Right atrium auricular region (tissue), 2 donors: ENCODE results near the gene COL28A1. TPM values are rescaled to one million over a fixed set of nuclear protein-coding genes. Genes with fewer than 3 reads are reported as not detected.

Experiments
- DNase-seq: peaks from one replicate; pipeline ENCODE4 v3.0.0-alpha.2; 2019; ENCODE audit warnings: low spot score
- H3K27ac ChIP-seq, 2 donors: fragments of 200-600 bp; sonication (generic); 1 replicate in 1 of 2; 2 replicates in 1 of 2; pipeline ENCODE4 v1.5.1; 2016 to 2019
- H3K27me3 ChIP-seq, 2 donors: fragments of 200-600 bp; sonication (generic); one replicate each; pipeline versions ENCODE4 v1.5.1 to v1.6.0; 2017 to 2019
- H3K36me3 ChIP-seq: fragments of 200-600 bp; sonication (generic); one replicate; pipeline ENCODE4 v1.5.1; 2016
- H3K4me1 ChIP-seq, 2 donors: fragments of 200-600 bp; sonication (generic); one replicate each; pipeline versions ENCODE4 v1.5.1 to v1.6.0; 2017 to 2019
- H3K4me3 ChIP-seq, 2 donors: fragments of 200-600 bp; sonication (generic); 1 replicate in 1 of 2; 2 replicates in 1 of 2; pipeline ENCODE4 v1.5.1; 2017 to 2019; ENCODE audit warnings: mild to moderate bottlenecking in 1 of 2, moderate library complexity in 1 of 2
- H3K9me3 ChIP-seq, 2 donors: fragments of 200-600 bp; sonication (generic); one replicate each; pipeline ENCODE4 v1.5.1; 2019
- total RNA-seq, 2 donors: library from RNA; depleted of rRNA; stranded (reverse); fragments of >200 nt; gene quantifications; one replicate each; pipeline ENCODE4 v1.1.0, GENCODE V29; 2016
- TF ChIP-seq, protein P1 (sequence below), 2 donors: fragments of 200-600 bp; sonication (generic); IDR thresholded peaks; one replicate each; pipeline ENCODE4 v1.5.1; 2019; ENCODE audit warnings: antibody characterized with exemption in 2 of 2

The COL28A1 gene
- total RNA-seq, 2 donors from 2014 or later: 1.5 to 2.3 TPM

DNA sequence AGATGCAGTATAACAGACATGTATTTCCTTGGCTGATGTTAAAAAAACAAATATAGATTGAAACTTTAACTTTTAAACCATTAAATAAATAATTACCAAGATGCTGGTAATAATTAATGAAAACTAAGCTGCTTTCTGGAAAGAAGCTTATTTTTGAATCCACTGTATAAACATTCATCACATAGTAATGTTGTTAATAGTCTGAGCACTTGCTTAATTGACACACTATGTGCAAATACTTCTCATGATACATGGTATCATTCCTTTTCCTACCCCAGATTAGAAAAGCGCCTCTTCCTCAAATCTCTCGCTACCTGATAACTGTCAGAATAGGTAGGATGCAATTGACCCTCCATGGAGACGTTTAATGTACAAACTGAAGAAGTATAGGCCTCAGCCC is 15.0 kb upstream of the COL28A1 start:
- Histone ChIP-seq H3K27me3 (no peaks in the 10 kb centered on the region), H3K4me1 (no peaks in the 10 kb centered on the region), H3K27ac (no peak overlapping the region), H3K4me3 (no peak overlapping the region), H3K9me3 (no peaks in the 10 kb centered on the region), H3K36me3 (no peaks in the 10 kb centered on the region)
- no peak for DNase-seq
- TF ChIP-seq, protein P1, sequence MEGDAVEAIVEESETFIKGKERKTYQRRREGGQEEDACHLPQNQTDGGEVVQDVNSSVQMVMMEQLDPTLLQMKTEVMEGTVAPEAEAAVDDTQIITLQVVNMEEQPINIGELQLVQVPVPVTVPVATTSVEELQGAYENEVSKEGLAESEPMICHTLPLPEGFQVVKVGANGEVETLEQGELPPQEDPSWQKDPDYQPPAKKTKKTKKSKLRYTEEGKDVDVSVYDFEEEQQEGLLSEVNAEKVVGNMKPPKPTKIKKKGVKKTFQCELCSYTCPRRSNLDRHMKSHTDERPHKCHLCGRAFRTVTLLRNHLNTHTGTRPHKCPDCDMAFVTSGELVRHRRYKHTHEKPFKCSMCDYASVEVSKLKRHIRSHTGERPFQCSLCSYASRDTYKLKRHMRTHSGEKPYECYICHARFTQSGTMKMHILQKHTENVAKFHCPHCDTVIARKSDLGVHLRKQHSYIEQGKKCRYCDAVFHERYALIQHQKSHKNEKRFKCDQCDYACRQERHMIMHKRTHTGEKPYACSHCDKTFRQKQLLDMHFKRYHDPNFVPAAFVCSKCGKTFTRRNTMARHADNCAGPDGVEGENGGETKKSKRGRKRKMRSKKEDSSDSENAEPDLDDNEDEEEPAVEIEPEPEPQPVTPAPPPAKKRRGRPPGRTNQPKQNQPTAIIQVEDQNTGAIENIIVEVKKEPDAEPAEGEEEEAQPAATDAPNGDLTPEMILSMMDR (IDR thresholded peaks at IDR 0.05): no peak

DNA sequence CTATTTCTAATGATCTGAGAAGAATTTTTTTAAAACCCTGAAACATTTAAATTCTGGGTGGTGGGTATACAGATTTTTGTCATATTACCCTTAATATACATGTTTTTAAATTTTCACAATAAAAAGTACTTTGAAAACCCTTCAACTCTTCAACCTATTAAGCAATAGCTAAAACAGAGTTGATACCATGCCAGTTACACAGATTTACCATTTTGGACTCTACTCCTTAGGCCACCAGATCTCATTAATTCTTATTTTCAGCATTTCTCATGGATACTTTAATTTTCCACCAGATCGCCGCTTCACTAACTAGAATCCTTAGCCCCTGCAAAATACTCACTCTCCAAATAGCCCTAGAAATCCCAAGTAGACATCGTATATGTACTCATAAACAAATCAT is 12.7 kb upstream of the COL28A1 start:
- Histone ChIP-seq H3K4me1 (no peaks in the 10 kb centered on the region), H3K9me3 (no peaks in the 10 kb centered on the region), H3K4me3 (no peak overlapping the region), H3K27ac (no peak overlapping the region), H3K36me3 (no peaks in the 10 kb centered on the region), H3K27me3 (no peaks in the 10 kb centered on the region)
- DNase-seq: no peak
- TF ChIP-seq, protein P1 (IDR thresholded peaks at IDR 0.05): no peak

- no peaks in the 10 kb centered on the region for H3K27me3 ChIP-seq
- H3K4me3 ChIP-seq: no peak overlapping the region
- no peaks in the 10 kb centered on the region for H3K4me1 ChIP-seq
- no peak for DNase-seq
- TF ChIP-seq, protein P1 (IDR thresholded peaks at IDR 0.05): no peak
- H3K9me3 ChIP-seq: no peaks in the 10 kb centered on the region
- H3K36me3 ChIP-seq: no peaks in the 10 kb centered on the region
- H3K27ac ChIP-seq: no peak overlapping the region
These were observed 6.7 kb upstream of the COL28A1 start for GRCh38 chr7:7542251-7542835.

GRCh38 chr7:7539711-7540110 is 4.0 kb upstream of the COL28A1 start:
- no peak overlapping the region for H3K27ac ChIP-seq
- H3K4me1 ChIP-seq: no peaks in the 10 kb centered on the region
- no peaks in the 10 kb centered on the region for H3K36me3 ChIP-seq
- no peaks in the 10 kb centered on the region for H3K27me3 ChIP-seq
- TF ChIP-seq, protein P1 (IDR thresholded peaks at IDR 0.05): no peak
- H3K9me3 ChIP-seq: no peaks in the 10 kb centered on the region
- no peak overlapping the region for H3K4me3 ChIP-seq
- no peak for DNase-seq

DNA sequence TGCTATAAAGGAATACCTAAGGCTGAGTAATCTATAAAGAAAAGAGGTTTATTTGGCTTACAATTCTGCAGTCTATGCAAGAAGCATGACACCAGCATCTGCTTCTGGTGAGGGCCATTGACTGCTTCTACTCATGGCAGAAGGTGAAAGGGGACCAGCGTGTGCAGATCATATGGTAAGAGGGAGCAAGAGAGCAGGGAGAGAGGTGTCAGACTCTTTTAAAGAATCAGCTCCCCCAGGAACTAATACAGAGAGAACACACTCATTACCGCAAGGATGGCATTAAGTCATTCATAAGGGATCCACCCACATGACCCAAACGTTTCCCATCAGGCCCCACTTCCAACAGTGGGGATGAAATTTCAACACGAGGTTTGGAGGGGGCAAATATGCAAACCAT is 3.5 kb upstream of the COL28A1 start:
- no peak for DNase-seq
- TF ChIP-seq, protein P1 (IDR thresholded peaks at IDR 0.05): no peak
- no peaks in the 10 kb centered on the region for H3K9me3 ChIP-seq
- no peak overlapping the region for H3K27ac ChIP-seq
- no peaks in the 10 kb centered on the region for H3K27me3 ChIP-seq
- H3K4me3 ChIP-seq: no peak overlapping the region
- no peaks in the 10 kb centered on the region for H3K36me3 ChIP-seq
- no peaks in the 10 kb centered on the region for H3K4me1 ChIP-seq

DNA sequence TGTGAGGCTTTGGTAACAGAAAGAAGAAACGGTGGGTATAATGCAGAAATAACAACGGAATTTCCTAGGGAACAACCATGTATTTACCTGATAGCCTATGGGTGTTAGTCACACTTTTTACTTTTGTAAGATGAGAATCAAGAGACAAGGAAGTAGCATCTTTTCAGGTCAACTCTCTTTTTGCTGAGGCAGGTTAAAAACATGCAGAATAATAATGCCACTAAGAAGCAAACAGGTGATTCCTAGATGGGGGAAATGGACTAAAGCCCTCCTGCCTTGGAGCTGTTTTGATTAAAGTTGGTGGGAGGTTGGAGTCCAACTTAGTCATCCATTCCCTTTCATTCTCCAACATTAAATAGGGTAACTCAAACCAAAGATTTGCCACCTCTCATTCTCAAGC is 2.0 kb upstream of the COL28A1 start:
- Histone ChIP-seq H3K9me3 (no peaks in the 10 kb centered on the region), H3K4me3 (no peak overlapping the region), H3K36me3 (no peaks in the 10 kb centered on the region), H3K27ac (no peak overlapping the region), H3K27me3 (no peaks in the 10 kb centered on the region), H3K4me1 (no peaks in the 10 kb centered on the region)
- DNase-seq: no peak
- TF ChIP-seq, protein P1 (IDR thresholded peaks at IDR 0.05): no peak
